CD14-positive monocyte (primary cell): ENCODE results near the gene NAXD. TPM values are rescaled to one million over a fixed set of nuclear protein-coding genes. Genes with fewer than 3 reads are reported as not detected.

Source experiments
- DNase-seq, 3 donors: peaks; one replicate each; pipeline ENCODE4 v3.0.0-alpha.2; 2011 to 2022
- H2AFZ ChIP-seq: 2 replicates; pipeline ENCODE4 v1.6.0; 2012; ENCODE audit warnings: mild to moderate bottlenecking, low read depth, low read length, inconsistent platforms; ENCODE audit not compliant: insufficient read depth, poor library complexity, severe bottlenecking
- H3K27ac ChIP-seq, 2 donors: 1 replicate in 1 of 2; 2 replicates in 1 of 2; pipeline ENCODE4 v1.5.1; 2012 to 2013; ENCODE audit warnings: low read length in 2 of 2, control low read depth in 1 of 2, inconsistent platforms in 1 of 2, low read depth in 1 of 2, mild to moderate bottlenecking in 1 of 2
- H3K27me3 ChIP-seq, 2 donors: one replicate each; pipeline versions ENCODE4 v1.6.0 to v1.6.1; 2011 to 2013; ENCODE audit warnings: low read length in 2 of 2; ENCODE audit not compliant: control insufficient read depth in 2 of 2, insufficient read depth in 2 of 2
- H3K36me3 ChIP-seq, 2 donors: replicated peaks in 1 of 2; 1 replicate in 1 of 2; 2 replicates in 1 of 2; pipeline versions ENCODE4 v1.5.1 to v1.6.1; 2012 to 2013; ENCODE audit warnings: low read length in 2 of 2, control low read depth in 1 of 2, inconsistent platforms in 1 of 2, mild to moderate bottlenecking in 1 of 2; ENCODE audit not compliant: insufficient read depth in 2 of 2, control insufficient read depth in 1 of 2
- H3K4me1 ChIP-seq, 2 donors: 1 replicate in 1 of 2; 2 replicates in 1 of 2; pipeline versions ENCODE4 v1.5.1 to v1.6.1; 2012 to 2013; ENCODE audit warnings: low read length in 2 of 2, control low read depth in 1 of 2, inconsistent platforms in 1 of 2, mild to moderate bottlenecking in 1 of 2, moderate library complexity in 1 of 2; ENCODE audit not compliant: insufficient read depth in 2 of 2, control insufficient read depth in 1 of 2
- H3K4me2 ChIP-seq: replicated peaks from 2 replicates; pipeline ENCODE3; 2012; ENCODE audit warnings: low read length, moderate library complexity, mild to moderate bottlenecking; ENCODE audit not compliant: poor library complexity, severe bottlenecking; ENCODE audit errors: extremely low read depth
- H3K4me3 ChIP-seq, 3 experiments: fragments of 200-600 bp in 1 of 3; sonication (generic) in 1 of 3; replicated peaks in 1 of 3; 1 replicate in 2 of 3; 2 replicates in 1 of 3; pipeline ENCODE4 v1.5.1; 2011 to 2013; ENCODE audit warnings: low read length in 3 of 3, mild to moderate bottlenecking in 3 of 3, control low read depth in 2 of 3, low read depth in 2 of 3, inconsistent platforms in 1 of 3, moderate library complexity in 1 of 3
- H3K79me2 ChIP-seq: 2 replicates; pipeline ENCODE4 v1.6.0; 2012; ENCODE audit warnings: mild to moderate bottlenecking, control low read depth, inconsistent platforms, low read length, moderate library complexity; ENCODE audit not compliant: insufficient read depth
- H3K9ac ChIP-seq: 2 replicates; pipeline ENCODE4 v1.6.0; 2017; ENCODE audit warnings: low read length, mild to moderate bottlenecking; ENCODE audit not compliant: insufficient read depth, poor library complexity, severe bottlenecking
- H3K9me3 ChIP-seq, 2 donors: replicated peaks in 1 of 2; 1 replicate in 1 of 2; 2 replicates in 1 of 2; pipeline versions ENCODE4 v1.5.1 to v1.6.1; 2012 to 2013; ENCODE audit warnings: low read length in 2 of 2, control low read depth in 1 of 2; ENCODE audit not compliant: control insufficient read depth in 1 of 2, insufficient read depth in 1 of 2
- H4K20me1 ChIP-seq: 2 replicates; pipeline ENCODE4 v1.6.0; 2012; ENCODE audit warnings: mild to moderate bottlenecking, low read length, control low read depth, moderate library complexity; ENCODE audit not compliant: insufficient read depth
- H3K27ac Mint-ChIP-seq, 7 donors: one replicate each; pipeline ENCODE4 v1.8.0; 2020; ENCODE audit warnings: mild to moderate bottlenecking in 7 of 7, mixed read lengths in 7 of 7, moderate library complexity in 6 of 7, inconsistent platforms in 2 of 7
- H3K27me3 Mint-ChIP-seq, 3 donors: one replicate each; pipeline ENCODE4 v1.8.0; 2021 to 2022; ENCODE audit warnings: low read depth in 3 of 3, mild to moderate bottlenecking in 3 of 3, mixed read lengths in 3 of 3, moderate library complexity in 3 of 3, inconsistent platforms in 1 of 3
- H3K36me3 Mint-ChIP-seq, 2 donors: one replicate each; pipeline ENCODE4 v1.8.0; 2020; ENCODE audit warnings: mixed read lengths in 2 of 2, inconsistent platforms in 1 of 2, mild to moderate bottlenecking in 1 of 2
- H3K4me1 Mint-ChIP-seq: one replicate; pipeline ENCODE4 v1.8.0; 2020; ENCODE audit warnings: mild to moderate bottlenecking, mixed read lengths
- H3K4me3 Mint-ChIP-seq, 2 donors: one replicate each; pipeline ENCODE4 v1.8.0; 2020; ENCODE audit warnings: mild to moderate bottlenecking in 2 of 2, mixed read lengths in 2 of 2, moderate library complexity in 1 of 2
- H3K9me3 Mint-ChIP-seq, 7 donors: one replicate each; pipeline ENCODE4 v1.8.0; 2020 to 2022; ENCODE audit warnings: mixed read lengths in 7 of 7, mild to moderate bottlenecking in 6 of 7, moderate library complexity in 6 of 7, inconsistent platforms in 2 of 7
- CTCF ChIP-seq: fragments of 200-600 bp; IDR thresholded peaks from one replicate; pipeline ENCODE4 v1.8.0; 2022; ENCODE audit warnings: antibody characterized with exemption, mild to moderate bottlenecking
- WGBS: methylation state at CpG from one replicate; pipeline ENCODE4 v1.1.5; 2013; ENCODE audit warnings: missing lambda C conversion rate; ENCODE audit not compliant: insufficient coverage; 5-methylcytosine and 5-hydroxymethylcytosine counted together
- intact Hi-C, 2 donors: fragments of 100-400 bp; cut with micrococcal nuclease; formaldehyde crosslinking; loops; one replicate each; pipeline versions ENCODE4 v1.15.0 to v1.15.1; 2023
- polyA plus RNA-seq, 3 donors: library from polyadenylated mRNA; depleted of rRNA in 1 of 3; unstranded in 2 of 3; stranded (reverse) in 1 of 3; fragments of 300-500 nt in 2 of 3; fragments of >200 nt in 1 of 3; fragmentation: Illumina TruSeq in 2 of 3; gene quantifications; 1 replicate in 2 of 3; 2 replicates in 1 of 3; pipeline ENCODE4 v1.2.3, GENCODE V29; 2012 to 2021

Gene NAXD
- polyA plus RNA-seq, 3 donors, result 7.4 to 22.8 (median 8.5) TPM

- peaks cover 87% of the 10 kb centered on the region for H3K4me1 Mint-ChIP-seq
- Histone ChIP-seq H3K79me2 (peaks cover 79% of the 10 kb centered on the region), H3K36me3 (peaks cover 19 to 21% of the 10 kb centered on the region in 2 donors), H3K4me2 (no peak overlapping the region), H2AFZ (no peak overlapping the region), H3K9ac (no peak overlapping the region), H3K4me1 (peaks cover 87 to 95% of the 10 kb centered on the region in 2 donors), H3K9me3 (no peaks in the 10 kb centered on the region), H3K27ac (peak overlapping the region in 1 of 2 donors; percentile 50), H3K4me3 (peak overlapping the region in 1 of 3 experiments; percentile 6), H3K27me3 (no peaks in the 10 kb centered on the region), H4K20me1 (no peaks in the 10 kb centered on the region)
- WGBS, result 100% methylated on average over 1 of the region's 3 CpGs
- no peak overlapping the region for H3K4me3 Mint-ChIP-seq
- no peaks in the 10 kb centered on the region for H3K27me3 Mint-ChIP-seq
- no peak for DNase-seq
- H3K36me3 Mint-ChIP-seq, result peaks cover 36 to 47% of the 10 kb centered on the region in 2 donors
- intact Hi-C loops, result loop anchor here (5.0 to 10.0 kb wide), 3 partner anchors 36 to 254 kb away; partner anchors contain the start of gene ANKRD10 (in 1 of the 2)
- peaks cover 0 to 4% (median 0%) of the 10 kb centered on the region in 7 donors for H3K9me3 Mint-ChIP-seq
- H3K27ac Mint-ChIP-seq, result no peak overlapping the region
- TF ChIP-seq CTCF, result no peak
Observed at GRCh38 chr13:110661256-110661655, 45.9 kb downstream of the NAXD start.

GRCh38 chr13:110662091-110662490, 46.7 kb downstream of the NAXD start:
- H2AFZ ChIP-seq, result no peak overlapping the region
- peaks cover 19 to 21% of the 10 kb centered on the region in 2 donors for H3K36me3 ChIP-seq
- peak overlapping the region in 1 of 2 donors; percentile 50 for H3K27ac ChIP-seq
- peak overlapping the region in 1 of 3 experiments; percentile 6 for H3K4me3 ChIP-seq
- H3K9me3 Mint-ChIP-seq, result peaks cover 0 to 4% (median 0%) of the 10 kb centered on the region in 7 donors
- peaks cover 92 to 95% of the 10 kb centered on the region in 2 donors for H3K4me1 ChIP-seq
- TF ChIP-seq CTCF, result no peak
- peak overlapping the region in 2 of 7 donors; percentile 23 to 98 for H3K27ac Mint-ChIP-seq
- no peak for DNase-seq
- peaks cover 71% of the 10 kb centered on the region for H3K79me2 ChIP-seq
- H3K4me1 Mint-ChIP-seq, result peaks cover 90% of the 10 kb centered on the region
- peaks cover 36 to 45% of the 10 kb centered on the region in 2 donors for H3K36me3 Mint-ChIP-seq
- no peak overlapping the region for H3K4me3 Mint-ChIP-seq
- intact Hi-C loops, result loop anchor here (5.0 to 10.0 kb wide), 3 partner anchors 35 to 253 kb away; partner anchors contain the start of gene ANKRD10 (in 1 of the 2)
- no peak overlapping the region for H3K9ac ChIP-seq
- no peaks in the 10 kb centered on the region for H3K27me3 Mint-ChIP-seq
- H3K9me3 ChIP-seq, result no peaks in the 10 kb centered on the region
- no peaks in the 10 kb centered on the region for H4K20me1 ChIP-seq
- no peak overlapping the region for H3K4me2 ChIP-seq
- 95% methylated on average over 23 of the region's 25 CpGs for WGBS
- H3K27me3 ChIP-seq, result no peaks in the 10 kb centered on the region
